Activated T-helper 1 cell treated with anti-CD3 and anti-CD28 coated beads, Interleukin-2, amount 50 U/mL, for 16 hours (primary cell): ENCODE data around the gene MCCC1.
"Not testable (repeated sequence)": the region's sequence is repeated elsewhere in the genome, so short reads cannot be mapped to it uniquely, and the experiment has no call there.

ENCODE experiments used
- DNase-seq, 2 donors: peaks; one replicate each; pipeline ENCODE4 v3.0.0-alpha.2; 2020; ENCODE audit warnings: low read depth in 1 of 2, low spot score in 1 of 2

MCCC1 gene

GRCh38 chr3:183050706-183051105 is 48.6 kb downstream of the MCCC1 start:
- DNase-seq: no peak

- no peak for DNase-seq
These were observed 52.4 kb downstream of the MCCC1 start for GRCh38 chr3:183046883-183047282.

GRCh38 chr3:183044547-183045229 is 54.6 kb downstream of the MCCC1 start:
- no peak for DNase-seq

GRCh38 chr3:183038757-183039156 is 60.5 kb downstream of the MCCC1 start:
- no peak for DNase-seq

GRCh38 chr3:183038221-183038620 is 61.1 kb downstream of the MCCC1 start:
- DNase-seq: no peak

DNA sequence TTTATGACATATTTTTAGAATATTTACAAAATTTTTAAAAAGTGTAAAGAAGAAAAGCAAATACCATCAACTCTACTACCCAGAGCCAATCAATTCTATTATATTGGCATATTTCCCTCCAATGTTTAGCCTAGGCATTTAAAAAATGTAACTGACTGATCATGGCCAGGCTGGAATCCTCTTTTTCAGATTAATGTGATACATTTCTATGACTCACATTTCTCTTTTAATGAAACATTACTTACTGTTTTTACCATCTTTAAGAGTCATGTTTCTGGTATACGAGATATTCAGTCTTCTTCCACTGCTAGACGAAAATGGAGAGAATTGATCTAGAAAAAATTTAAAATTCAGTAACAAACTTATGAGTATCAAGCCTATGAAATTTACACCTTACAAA is 65.5 kb downstream of the MCCC1 start:
- no peak for DNase-seq

- DNase-seq: no peak
These were observed 66.3 kb downstream of the MCCC1 start for GRCh38 chr3:183032880-183033555.

DNA sequence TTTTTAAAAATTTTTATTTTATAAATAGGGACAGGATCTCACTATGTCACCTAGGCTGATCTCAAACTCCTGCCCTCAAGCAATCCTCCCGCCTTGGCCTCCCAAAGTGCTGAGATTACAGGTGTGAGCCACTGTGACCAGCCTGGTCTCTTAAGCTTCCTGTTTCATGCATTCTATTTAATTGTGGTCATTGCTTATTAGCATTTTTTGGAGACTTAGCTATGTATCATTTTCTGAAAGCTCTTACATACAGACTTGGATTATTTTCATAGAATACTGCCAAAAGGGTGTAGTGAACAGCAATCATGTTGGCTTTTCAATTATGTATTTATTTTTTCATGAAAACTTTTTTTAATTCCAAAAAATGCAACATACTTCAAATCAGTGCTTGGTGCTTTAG is 67.5 kb downstream of the MCCC1 start:
- no peak for DNase-seq

- DNase-seq: no peak
These were observed 70.9 kb downstream of the MCCC1 start for GRCh38 chr3:183028416-183028815.

- no peak for DNase-seq
These were observed 72.0 kb downstream of the MCCC1 start for GRCh38 chr3:183027276-183027675.

- DNase-seq: no peak
These were observed 76.3 kb downstream of the MCCC1 start for GRCh38 chr3:183022936-183023516.

DNA sequence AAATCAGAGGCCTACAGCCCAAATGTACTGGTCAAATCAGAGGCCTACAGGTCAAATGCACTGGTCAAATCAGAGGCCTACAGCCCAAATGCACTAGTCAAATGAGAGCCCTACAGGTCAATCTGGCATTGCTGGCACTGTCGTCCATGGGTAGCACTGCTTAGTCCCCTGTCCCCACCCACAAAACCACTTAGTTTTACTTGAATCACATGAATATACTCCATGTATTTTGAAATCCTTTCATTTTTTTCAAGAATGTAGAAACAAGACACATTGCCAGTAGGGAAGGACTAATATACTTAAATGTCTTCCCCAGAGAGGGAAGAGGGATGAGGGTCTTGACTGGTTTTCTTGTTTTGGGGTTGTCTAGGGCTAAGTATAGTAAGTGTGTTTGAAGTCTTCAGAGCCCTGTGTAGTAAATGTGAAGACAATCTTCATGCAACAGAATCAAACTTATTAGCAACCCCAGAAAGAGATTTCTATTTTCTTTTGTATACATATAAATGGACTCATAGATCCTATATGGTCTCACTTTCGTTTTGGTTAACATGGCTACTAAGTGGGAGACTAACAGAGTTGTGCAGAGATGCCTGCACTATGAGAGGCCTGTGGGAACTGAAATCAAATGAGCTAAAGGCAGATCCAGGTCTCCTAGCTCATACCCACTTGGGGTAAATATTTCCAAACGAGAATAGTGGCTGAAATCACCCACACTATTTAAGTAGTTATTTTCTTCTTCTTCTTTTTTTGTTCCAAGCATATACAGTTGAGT is 80.7 kb downstream of the MCCC1 start:
- DNase-seq: no peak

GRCh38 chr3:183015185-183015584 is 84.1 kb downstream of the MCCC1 start:
- no peak for DNase-seq

GRCh38 chr3:183013856-183014255 is 85.4 kb downstream of the MCCC1 start:
- DNase-seq: no peak

GRCh38 chr3:183013074-183013473 is 86.2 kb downstream of the MCCC1 start:
- DNase-seq: no peak

DNA sequence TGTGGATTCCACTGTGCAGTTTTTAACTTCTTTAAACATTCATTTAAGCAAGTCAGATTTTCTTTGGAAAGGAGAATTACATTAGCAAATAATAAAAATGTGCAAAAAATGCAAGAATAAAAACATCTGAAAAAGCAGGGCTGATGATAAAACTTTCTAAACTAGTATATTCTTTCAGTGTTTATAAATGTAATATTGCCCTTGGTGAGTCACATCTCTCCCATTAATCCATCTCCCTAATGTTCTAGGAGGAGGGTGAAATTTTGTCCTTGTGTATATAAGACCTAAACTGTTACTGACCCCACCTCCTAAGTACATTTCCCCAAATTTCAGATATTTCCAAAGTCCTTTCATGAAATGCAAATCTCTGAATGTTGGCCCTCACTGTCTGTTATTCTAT is 90.5 kb downstream of the MCCC1 start:
- DNase-seq: no peak

- DNase-seq: no peak
These were observed 91.0 kb downstream of the MCCC1 start for GRCh38 chr3:183008303-183008702.

DNA sequence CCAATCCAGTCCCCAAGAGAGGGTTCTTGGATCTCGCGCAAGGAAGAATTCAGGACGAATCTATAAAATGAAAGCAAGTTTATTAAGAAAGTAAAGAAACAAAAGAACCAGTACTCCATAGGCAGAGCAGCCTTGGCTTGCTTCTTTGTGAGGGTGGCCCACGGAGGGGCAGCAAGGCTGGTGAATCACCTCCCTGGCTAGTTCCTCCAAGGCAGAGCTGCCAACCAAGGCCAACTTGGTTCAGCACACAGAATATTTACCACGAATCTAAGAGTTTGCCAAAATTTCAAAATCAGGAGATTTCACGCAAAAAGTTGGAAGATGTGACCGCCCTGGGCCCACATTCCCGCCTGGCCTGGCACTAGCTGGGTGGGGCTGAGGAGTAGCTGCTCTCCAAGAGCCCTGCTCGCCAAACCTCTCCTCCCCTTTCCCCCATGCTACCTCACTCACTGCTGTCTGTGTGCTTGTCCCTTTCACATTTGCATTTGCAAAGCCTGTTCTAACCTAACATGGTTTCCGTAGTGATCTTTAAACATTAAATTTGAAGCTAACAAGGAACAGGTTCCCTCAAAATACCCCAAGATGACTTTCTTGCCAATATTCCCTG is 92.8 kb downstream of the MCCC1 start:
- DNase-seq: no peak

GRCh38 chr3:182999767-183000166 is 99.5 kb downstream of the MCCC1 start:
- no peak for DNase-seq

DNA sequence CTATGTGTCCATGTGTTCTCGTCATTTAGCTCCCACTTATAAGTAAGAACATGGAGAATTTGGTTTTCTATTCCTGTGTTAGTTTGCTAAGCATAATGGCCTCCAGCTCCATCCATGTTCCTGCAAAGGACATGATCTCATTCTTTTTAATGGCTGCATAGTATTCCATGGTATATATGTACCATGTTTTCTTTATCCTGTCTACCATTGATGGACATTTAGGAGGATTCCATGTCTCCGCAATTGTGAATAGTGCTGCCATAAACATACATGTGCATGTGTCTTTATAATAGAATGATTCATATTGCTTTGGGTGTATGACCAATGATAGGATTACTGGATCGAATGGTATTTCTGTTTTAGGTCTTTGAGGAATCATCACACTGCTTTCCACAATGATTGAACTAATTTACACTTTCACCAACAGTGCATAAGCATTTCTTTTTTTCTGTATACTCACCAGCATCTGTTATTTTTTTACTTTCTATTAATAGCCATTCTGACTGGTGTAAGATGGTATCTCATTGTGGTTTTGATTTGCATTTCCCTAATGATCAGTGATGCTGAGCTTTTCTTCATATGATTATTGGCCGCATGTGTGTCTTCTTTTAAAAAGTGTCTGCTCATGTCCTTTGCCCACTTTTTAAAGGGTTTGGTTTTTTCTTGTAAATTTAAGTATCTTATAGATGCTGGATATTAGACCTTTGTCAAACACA is 105.7 kb downstream of the MCCC1 start:
- DNase-seq: not testable (repeated sequence)

DNA sequence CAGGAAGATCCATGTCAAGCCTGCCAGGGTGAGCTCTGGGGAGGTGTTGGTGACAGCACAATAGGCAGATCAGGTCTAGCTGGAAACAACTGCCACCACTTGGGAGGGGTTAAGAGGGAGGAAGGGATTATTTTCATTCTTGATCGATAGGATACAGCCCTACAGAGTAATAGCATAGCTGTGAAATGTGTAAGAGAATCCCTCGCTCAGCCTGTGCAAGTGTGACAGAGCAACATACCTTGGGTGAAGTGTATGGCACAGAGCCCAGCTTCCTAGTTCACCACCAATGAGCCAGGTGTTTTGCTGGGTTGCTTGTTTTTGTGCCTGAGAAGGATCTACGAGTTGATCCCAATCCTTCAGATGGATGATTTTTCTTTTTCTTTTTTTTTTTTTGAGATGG is 109.7 kb downstream of the MCCC1 start:
- DNase-seq: no peak
